ENCODE results near the gene BAZ2B. TPM values are rescaled to one million over a fixed set of nuclear protein-coding genes. Genes with fewer than 3 reads are reported as not detected.
"Not testable (repeated sequence)": the region's sequence is repeated elsewhere in the genome, so short reads cannot be mapped to it uniquely, and the experiment has no call there.

Gene BAZ2B
- total RNA-seq, 4 donors from 2014 or later = 104 to 301 (median 157) TPM

- TF ChIP-seq, protein P1, sequence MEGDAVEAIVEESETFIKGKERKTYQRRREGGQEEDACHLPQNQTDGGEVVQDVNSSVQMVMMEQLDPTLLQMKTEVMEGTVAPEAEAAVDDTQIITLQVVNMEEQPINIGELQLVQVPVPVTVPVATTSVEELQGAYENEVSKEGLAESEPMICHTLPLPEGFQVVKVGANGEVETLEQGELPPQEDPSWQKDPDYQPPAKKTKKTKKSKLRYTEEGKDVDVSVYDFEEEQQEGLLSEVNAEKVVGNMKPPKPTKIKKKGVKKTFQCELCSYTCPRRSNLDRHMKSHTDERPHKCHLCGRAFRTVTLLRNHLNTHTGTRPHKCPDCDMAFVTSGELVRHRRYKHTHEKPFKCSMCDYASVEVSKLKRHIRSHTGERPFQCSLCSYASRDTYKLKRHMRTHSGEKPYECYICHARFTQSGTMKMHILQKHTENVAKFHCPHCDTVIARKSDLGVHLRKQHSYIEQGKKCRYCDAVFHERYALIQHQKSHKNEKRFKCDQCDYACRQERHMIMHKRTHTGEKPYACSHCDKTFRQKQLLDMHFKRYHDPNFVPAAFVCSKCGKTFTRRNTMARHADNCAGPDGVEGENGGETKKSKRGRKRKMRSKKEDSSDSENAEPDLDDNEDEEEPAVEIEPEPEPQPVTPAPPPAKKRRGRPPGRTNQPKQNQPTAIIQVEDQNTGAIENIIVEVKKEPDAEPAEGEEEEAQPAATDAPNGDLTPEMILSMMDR (IDR thresholded peaks at IDR 0.05) = no peak
- TF ChIP-seq POLR2A (IDR thresholded peaks at IDR 0.05) = no peak
- no peaks in the 10 kb centered on the region for H3K9me3 ChIP-seq
- H3K27me3 ChIP-seq = no peaks in the 10 kb centered on the region
- peaks cover 0 to 75% (median 0%) of the 10 kb centered on the region in 3 donors for H3K36me3 ChIP-seq
- H3K4me3 ChIP-seq = no peak overlapping the region
- no peaks in the 10 kb centered on the region for H3K4me1 ChIP-seq
- no peak overlapping the region for H3K27ac ChIP-seq
- DNase-seq = no peak
These were observed 207.1 kb downstream of the BAZ2B start for GRCh38 chr2:159409116-159409800.

- H3K4me3 ChIP-seq = no peak overlapping the region
- no peak for TF ChIP-seq POLR2A (IDR thresholded peaks at IDR 0.05)
- TF ChIP-seq, protein P1 (IDR thresholded peaks at IDR 0.05) = no peak
- H3K36me3 ChIP-seq = peaks cover 0 to 33% (median 0%) of the 10 kb centered on the region in 3 donors
- no peaks in the 10 kb centered on the region for H3K4me1 ChIP-seq
- no peaks in the 10 kb centered on the region for H3K9me3 ChIP-seq
- H3K27me3 ChIP-seq = no peaks in the 10 kb centered on the region
- DNase-seq = no peak
- H3K27ac ChIP-seq = no peak overlapping the region
These were observed 213.6 kb downstream of the BAZ2B start for GRCh38 chr2:159402790-159403189.

DNA sequence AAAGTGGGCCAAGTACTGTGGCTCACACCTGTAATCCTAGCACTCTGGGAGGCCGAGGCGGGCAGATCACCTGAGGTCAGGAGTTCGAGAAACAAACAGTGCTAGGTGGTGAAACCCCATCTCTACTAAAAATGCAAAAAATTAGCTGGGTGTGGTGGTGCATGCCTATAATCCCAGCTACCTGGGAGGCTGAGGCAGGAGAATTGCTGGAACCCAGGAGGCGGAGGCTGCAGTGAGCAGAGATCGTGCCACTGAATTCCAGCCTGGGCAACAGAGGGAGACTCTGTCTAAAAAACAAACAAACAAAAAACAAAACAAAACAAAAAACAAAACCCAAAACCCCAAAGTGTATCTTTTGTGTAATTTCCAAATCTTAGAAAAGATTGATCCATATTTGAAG lies 214.2 kb downstream of the BAZ2B start:
- H3K9me3 ChIP-seq, H3K4me3 ChIP-seq, DNase-seq, H3K27ac ChIP-seq, H3K4me1 ChIP-seq, H3K27me3 ChIP-seq: not testable (repeated sequence)
- peaks cover 0 to 26% (median 0%) of the 10 kb centered on the region in 3 donors for H3K36me3 ChIP-seq

DNA sequence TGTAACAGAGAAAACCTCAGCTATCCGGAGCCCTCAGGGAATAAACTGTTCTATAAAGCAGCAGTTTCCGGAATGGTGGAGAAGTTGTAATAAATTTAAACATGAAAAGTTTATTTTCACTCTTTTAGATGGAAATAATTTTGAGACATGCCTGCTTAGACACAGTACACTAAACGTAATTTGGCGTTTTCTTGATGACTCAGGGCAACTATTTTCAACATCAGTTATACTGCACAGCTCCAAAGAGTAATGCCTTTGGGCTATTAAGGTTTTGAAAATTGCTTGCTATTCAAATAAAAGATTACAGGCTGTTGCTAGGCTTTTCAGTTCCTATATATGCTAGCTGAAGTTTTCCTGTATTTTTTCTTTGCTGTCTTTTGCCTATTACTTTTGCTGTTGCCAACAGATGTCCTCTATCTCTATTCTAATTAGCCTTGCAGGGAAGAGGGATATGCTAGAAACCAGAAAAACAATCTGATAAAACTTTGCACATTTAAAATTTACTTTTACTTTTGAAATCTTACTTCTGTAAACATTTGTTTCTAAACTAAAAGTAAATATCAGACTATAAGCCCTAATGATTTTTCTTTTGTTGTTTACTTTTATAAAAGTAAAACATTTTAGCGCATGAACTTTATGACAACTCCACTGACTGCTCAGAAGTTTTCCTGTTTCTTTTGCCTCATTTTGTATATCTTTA lies 216.5 kb downstream of the BAZ2B start:
- Histone ChIP-seq H3K27ac (no peak overlapping the region), H3K4me1 (no peaks in the 10 kb centered on the region), H3K9me3 (no peaks in the 10 kb centered on the region), H3K36me3 (peaks cover 0 to 23% (median 0%) of the 10 kb centered on the region in 3 donors), H3K4me3 (no peak overlapping the region), H3K27me3 (no peaks in the 10 kb centered on the region)
- TF ChIP-seq, protein P1 (IDR thresholded peaks at IDR 0.05) = no peak
- TF ChIP-seq POLR2A (IDR thresholded peaks at IDR 0.05) = no peak
- DNase-seq = no peak

DNA sequence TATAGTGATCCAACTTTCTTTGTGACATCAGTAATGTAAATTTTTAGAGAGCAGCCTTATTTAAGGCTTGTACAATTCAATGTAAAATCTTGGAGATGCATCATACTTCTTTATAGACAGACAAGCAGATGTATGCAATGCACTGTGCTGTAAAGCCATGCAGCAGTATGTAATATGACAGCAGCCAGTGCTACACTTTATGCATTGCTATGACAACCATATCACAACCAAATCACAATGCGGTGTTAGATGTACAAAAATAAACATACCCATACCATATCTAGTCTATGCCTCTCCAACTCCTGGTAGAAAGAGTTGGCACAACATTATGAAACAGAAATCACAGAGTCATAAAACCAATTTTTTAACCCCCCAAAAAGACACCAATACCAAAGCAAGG lies 219.5 kb downstream of the BAZ2B start:
- Histone ChIP-seq H3K27ac (no peak overlapping the region), H3K4me3 (no peak overlapping the region), H3K9me3 (no peaks in the 10 kb centered on the region), H3K4me1 (no peaks in the 10 kb centered on the region), H3K36me3 (peaks cover 0 to 38% (median 0%) of the 10 kb centered on the region in 3 donors), H3K27me3 (no peaks in the 10 kb centered on the region)
- DNase-seq = no peak
- no peak for TF ChIP-seq POLR2A (IDR thresholded peaks at IDR 0.05)
- TF ChIP-seq, protein P1 (IDR thresholded peaks at IDR 0.05) = no peak

DNA sequence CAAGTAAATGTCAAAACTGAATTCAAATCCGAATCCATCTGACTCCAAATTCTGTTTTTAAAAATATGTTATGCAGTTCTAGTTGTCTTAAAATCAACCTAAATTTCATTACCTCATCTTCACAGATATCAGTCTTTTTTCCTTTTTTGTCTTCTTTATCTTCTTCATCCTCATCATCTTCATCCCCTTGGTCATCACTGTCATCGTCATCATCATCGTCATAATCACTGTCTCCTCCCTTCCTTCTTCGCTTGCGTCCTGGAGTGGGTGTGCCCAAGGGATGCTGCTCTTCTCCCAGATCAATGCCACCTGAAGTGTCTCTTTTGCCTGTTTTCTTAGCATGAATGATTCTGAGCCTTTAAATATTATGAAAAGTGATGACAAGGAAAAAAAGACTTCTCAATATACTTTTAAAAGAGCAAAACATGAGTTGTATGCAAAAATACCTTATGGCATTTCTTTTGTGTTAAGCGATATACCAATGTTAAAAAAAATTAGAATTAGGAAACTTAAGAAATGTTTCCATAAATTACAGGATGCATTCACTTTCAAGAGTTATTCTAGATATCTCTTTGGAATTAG lies 233.8 kb downstream of the BAZ2B start:
- no peaks in the 10 kb centered on the region for H3K27me3 ChIP-seq
- peaks cover 0 to 32% (median 0%) of the 10 kb centered on the region in 3 donors for H3K36me3 ChIP-seq
- no peaks in the 10 kb centered on the region for H3K9me3 ChIP-seq
- no peak overlapping the region for H3K4me3 ChIP-seq
- DNase-seq = no peak
- TF ChIP-seq, protein P1 (IDR thresholded peaks at IDR 0.05) = no peak
- no peak for TF ChIP-seq POLR2A (IDR thresholded peaks at IDR 0.05)
- H3K4me1 ChIP-seq = no peaks in the 10 kb centered on the region
- no peak overlapping the region for H3K27ac ChIP-seq
